Measurements from ENCODE around the gene INPP4B.

INPP4B gene

DNA sequence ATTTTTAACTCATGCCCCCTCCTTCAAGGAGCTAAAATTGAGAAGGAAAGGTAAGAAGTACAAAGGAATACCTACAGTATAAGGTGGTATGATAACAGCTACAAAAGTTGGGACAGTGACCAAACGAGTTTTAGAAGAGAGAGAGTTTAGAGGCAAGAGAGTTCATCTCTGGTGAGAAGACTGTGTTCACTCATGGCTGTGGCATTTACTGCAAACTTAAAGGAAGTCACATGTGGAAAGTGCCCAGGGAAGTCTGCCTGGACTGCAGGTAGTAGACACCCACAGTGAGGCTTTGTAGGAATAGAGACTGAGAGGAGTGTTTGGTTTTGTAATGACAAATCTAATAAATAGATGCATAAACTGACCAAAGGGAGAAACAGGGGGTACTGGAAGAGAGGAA lies 716.2 kb downstream of the INPP4B start:
- DNase-seq (ENCODE audit: low read depth) = no peak

DNA sequence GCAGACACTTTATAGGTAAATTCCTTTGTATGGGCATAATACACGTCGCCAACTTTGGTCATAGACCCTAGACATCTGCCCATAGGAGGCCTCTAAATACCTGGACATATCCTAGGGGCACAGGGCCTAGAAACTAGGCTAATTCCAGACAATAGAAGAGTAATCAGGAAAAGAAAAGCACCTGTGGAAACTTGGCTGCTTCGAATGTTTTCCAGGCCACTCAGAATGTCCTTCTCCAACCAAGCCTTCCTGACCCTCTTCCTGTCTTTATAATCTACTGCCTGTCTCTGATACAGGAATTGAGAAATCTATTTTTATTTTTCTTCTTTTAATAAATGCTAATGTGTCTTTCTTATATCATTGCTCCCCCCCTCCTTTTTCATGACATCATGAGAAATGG lies 716.6 kb downstream of the INPP4B start:
- no peak for DNase-seq (ENCODE audit: low read depth)

DNA sequence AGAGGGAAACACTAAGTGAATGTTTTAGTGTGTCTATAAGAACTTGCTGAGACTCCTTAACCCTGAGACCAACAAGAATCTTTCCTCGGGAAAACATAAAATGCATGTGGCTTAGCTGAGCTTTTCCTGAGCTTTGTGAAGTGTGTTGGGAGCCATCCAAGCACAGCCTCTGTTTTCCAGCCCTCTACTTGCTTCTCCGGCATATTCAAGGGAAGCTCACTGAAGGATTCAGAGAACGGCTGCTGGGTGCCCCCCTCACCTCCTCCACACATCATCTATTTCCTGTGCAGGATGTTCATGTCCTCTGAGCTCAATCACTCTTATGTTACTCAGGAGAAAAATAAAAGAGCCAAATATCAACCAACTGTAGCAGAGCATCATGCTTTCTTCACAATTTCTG lies 717.6 kb downstream of the INPP4B start:
- DNase-seq (ENCODE audit: low read depth) = no peak

- DNase-seq (ENCODE audit: low read depth) = no peak
These were observed 719.1 kb downstream of the INPP4B start for GRCh38 chr4:142126890-142127497.

GRCh38 chr4:142124874-142125273 lies 721.2 kb downstream of the INPP4B start:
- no peak for DNase-seq (ENCODE audit: low read depth)

DNA sequence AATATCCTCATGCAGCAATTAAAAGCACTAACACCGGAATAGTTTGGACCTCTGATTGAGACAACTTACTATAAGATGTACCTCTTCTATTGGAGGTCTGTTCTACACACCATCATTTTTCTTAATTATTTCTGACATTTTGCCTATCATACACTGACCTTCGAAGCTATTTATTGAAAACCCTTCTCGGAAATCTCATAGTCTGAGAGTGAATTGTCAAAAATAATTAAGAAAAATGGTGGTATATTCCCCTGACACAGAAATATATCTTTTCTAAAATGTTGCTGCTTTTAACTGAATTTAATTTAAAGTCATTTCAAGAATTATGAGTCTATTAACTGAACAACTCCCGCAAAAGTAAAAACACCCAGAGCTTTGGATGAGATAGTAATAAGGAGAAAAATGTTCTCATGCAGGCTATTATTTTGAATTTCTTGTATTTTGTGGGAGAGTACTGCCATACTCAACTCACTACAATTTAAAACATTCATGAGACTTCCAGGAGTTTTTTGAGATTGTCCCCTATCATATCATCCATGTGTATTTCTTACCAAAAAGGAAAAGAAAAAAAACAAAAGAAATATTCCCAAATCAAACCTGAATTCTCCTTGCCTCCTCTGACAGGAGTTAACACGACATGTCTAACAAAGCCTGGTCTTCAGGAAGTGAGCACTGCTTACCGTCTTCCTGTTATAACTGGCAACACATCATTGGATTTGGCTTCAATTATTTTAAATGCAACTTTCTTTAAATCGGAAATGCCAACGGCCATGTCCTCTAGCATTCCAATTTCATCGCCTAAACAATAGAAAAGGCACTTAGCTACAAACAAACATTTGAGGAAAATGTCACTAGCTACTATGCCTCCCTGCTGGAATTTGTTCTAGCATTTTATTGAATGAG lies 724.4 kb downstream of the INPP4B start:
- DNase-seq (ENCODE audit: low read depth) = no peak

DNA sequence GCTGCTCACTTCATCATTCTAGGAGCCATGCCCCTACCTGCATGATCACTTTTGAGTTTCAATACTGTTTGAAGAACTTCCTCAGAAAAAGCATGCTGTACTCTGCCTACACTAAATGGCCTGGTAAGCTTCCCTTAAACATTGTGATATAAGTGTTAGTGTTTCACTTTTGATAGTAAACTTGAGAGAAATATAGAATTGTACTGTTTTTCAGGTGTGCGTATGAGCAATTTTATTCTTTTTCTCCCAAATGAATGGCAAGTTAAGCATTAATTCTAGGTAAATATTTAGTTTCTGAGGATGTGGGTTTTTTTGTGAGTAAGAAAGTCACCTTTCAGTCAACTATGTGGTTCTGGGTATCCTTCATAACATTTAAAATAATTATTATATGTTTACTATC lies 725.2 kb downstream of the INPP4B start:
- no peak for DNase-seq (ENCODE audit: low read depth)

GRCh38 chr4:142112451-142112850 lies 733.6 kb downstream of the INPP4B start:
- DNase-seq (ENCODE audit: low read depth) = no peak

DNA sequence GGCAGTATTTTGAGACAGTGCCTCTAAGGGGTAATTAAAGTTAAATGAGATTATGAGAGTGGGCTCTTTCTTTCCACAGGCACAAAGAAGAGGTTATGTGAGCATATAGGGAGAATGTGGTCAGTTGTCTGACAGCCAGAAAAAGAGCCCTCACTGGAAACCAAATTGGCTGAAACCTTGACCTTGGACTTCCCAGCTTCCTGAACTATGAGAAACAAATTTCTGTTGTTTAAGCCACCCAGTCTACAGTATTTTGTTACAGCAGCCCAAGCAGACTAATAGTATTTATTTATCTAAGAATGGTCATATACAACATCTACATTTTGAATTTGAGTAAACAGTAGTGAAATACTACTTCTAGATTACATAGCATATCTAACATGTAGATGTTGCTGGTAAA lies 736.0 kb downstream of the INPP4B start:
- DNase-seq (ENCODE audit: low read depth) = no peak

GRCh38 chr4:142104041-142104440 lies 742.1 kb downstream of the INPP4B start:
- no peak for DNase-seq (ENCODE audit: low read depth)

DNA sequence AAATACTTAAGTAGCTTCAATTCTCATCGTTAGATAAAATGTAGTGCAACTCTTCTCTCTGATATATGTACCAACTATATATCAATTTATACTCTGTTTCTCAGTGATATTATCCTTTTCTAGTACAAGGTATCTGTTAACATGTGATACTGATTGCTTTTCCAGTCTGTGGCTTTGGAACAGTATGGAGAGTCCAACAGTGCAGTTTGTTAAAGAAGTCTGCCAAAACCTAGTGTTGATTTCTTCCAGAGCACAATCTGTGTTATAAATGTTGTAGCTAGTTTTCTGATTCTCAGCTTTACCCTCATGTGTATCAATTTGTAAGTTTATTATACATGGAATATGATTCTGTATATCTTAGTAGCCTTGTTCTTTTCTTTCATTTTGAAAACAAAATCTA lies 744.7 kb downstream of the INPP4B start:
- DNase-seq (ENCODE audit: low read depth) = no peak

- DNase-seq (ENCODE audit: low read depth) = no peak
These were observed 745.2 kb downstream of the INPP4B start for GRCh38 chr4:142100941-142101340.

DNA sequence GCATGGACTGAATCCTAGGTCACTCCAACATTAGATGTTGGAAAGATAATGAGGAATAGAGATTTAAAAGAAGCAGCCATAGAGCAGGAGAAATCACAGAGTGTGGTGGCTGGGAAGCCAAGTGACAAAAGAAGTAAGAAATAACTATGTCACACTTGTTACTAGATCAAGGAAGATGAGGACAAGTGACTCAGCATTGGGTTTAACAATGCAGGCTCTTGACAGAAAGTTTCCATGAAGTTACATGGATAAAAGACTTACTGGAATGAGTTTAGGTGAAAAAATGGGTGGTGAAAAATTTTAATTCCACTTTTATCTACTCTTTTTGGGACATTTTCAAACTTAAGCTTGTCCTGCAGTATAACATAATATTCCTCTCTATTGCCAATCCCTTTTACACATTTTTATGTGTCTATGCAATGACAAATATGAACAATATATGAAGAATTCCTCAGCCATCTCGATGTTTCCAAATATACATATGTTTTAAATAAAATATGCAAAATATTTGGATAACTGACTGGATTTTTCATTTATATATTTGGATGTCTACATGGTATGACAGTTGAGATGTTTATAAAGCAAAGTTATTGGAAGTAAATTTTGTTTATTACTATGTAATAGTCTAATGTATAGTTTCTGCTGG lies 747.1 kb downstream of the INPP4B start:
- DNase-seq (ENCODE audit: low read depth) = no peak

DNA sequence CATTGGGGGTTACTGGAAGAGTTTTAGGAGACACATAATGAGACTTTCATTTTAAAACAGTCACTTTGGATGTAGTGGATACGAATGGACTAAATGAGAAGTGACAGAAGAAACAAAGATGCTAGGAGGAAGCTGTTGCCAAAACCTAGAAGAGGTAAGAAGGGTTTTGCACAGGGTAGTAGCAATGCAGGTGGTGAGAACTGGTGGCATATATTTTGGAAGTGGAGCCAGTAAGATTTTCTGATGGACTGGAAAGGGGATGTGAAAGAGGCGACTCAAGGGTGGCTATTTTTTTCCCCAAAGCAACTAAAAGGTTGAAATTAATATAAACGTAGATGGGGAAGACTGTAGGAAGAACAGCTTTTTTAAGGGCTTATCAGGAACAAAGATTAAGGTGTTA lies 747.7 kb downstream of the INPP4B start:
- no peak for DNase-seq (ENCODE audit: low read depth)

- no peak for DNase-seq (ENCODE audit: low read depth)
These were observed 749.1 kb downstream of the INPP4B start for GRCh38 chr4:142097015-142097414.

- peak; percentile 82 for DNase-seq (ENCODE audit: low read depth)
These were observed 750.1 kb downstream of the INPP4B start for GRCh38 chr4:142095886-142096605.

GRCh38 chr4:142092941-142093340 lies 753.2 kb downstream of the INPP4B start:
- no peak for DNase-seq (ENCODE audit: low read depth)

GRCh38 chr4:142091691-142092182 lies 754.4 kb downstream of the INPP4B start:
- peak; percentile 97 for DNase-seq (ENCODE audit: low read depth)

DNA sequence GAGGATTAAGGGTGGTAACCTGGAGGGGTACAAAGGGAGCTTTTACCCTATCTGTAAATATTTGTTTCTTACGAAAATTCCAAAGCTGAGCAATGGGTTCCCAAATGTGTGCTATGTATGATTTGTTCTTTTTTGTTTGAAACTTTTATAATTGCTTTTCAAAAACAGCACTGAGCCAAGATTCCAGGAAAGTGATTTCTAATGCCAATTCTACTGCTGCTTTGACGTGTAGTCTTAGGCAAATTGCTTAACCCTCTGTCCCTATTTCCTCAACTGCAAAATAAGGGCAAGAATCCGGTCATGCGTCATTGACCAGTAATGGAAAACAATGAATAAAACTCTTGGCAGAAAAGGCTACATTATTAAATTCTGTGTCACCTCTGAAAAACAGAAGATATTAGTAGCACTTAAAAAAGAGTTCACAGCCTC lies 755.0 kb downstream of the INPP4B start:
- DNase-seq (ENCODE audit: low read depth) = peak; percentile 98

DNA sequence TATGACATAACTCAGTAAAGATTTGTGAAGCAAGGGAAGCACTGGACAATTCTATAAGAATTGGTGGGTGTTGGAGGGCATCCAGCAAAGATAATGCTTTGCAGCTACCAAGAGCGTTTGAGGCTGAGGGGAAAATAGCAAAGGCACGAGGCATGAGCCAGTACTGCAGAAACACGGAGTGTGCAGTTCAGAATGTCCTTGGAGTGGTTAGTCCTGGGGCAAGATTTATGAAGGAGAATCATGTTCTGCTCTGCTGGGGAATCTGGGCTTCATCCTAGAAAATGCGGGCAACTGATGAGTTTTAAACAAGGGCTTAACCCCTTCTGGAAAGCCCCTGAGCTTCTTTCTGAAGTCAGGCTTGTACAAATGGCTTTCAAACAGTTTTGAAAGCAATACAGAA lies 757.2 kb downstream of the INPP4B start:
- DNase-seq (ENCODE audit: low read depth) = peak; percentile 31

- DNase-seq (ENCODE audit: low read depth) = no peak
These were observed 760.4 kb downstream of the INPP4B start for GRCh38 chr4:142085513-142086292.
